Activated naive CD4-positive, alpha-beta T cell treated with anti-CD3 and anti-CD28 coated beads, Interleukin-2, amount 50 U/mL, for 72 hours (primary cell): ENCODE results near the gene SELENOW. TPM values are rescaled to one million over a fixed set of nuclear protein-coding genes. Genes with fewer than 3 reads are reported as not detected.
A peak's percentile ranks its signal among the peaks of the same experiment; 100 is the strongest.
"Not testable (repeated sequence)": the region's sequence is repeated elsewhere in the genome, so short reads cannot be mapped to it uniquely, and the experiment has no call there.

Experiments
- ATAC-seq, 2 donors: fragments of 150-1000 bp; cut with Tn5 transposase; 2 replicates each; pipeline ENCODE4 v1.10.0; 2021; ENCODE audit warnings: mild to moderate bottlenecking in 2 of 2, moderate library complexity in 2 of 2
- DNase-seq, 2 donors: peaks; one replicate each; pipeline ENCODE4 v3.0.0; 2021 to 2022; ENCODE audit warnings: low spot score in 2 of 2
- H3K27ac Mint-ChIP-seq, 2 donors: one replicate each; pipeline ENCODE4 v1.8.0; 2022; ENCODE audit warnings: mild to moderate bottlenecking in 2 of 2, mixed read lengths in 2 of 2
- H3K36me3 Mint-ChIP-seq, 2 donors: one replicate each; pipeline ENCODE4 v1.8.0; 2022; ENCODE audit warnings: mixed read lengths in 2 of 2
- H3K9me3 Mint-ChIP-seq, 2 donors: one replicate each; pipeline ENCODE4 v1.8.0; 2022; ENCODE audit warnings: mixed read lengths in 2 of 2
- total RNA-seq, 2 donors: library from RNA; stranded (reverse); gene quantifications; one replicate each; pipeline ENCODE4 v1.2.3, GENCODE V29; 2022

Gene SELENOW
- 100 to 1,000 TPM; 120 TPM for total RNA-seq

GRCh38 chr19:47778049-47778953 lies at the start of gene SELENOW:
Gene SELENOW, plus strand, starts transcription at chr19:47778703. Its CDS starts 83 bp downstream, at chr19:47778786.
- peaks cover 15 to 20% of the 10 kb centered on the region in 2 donors for H3K36me3 Mint-ChIP-seq
- ATAC-seq, result peak; percentile 95 to 97
- DNase-seq, result peak; percentile 86 to 89
- H3K9me3 Mint-ChIP-seq, result no peaks in the 10 kb centered on the region
- peak within 1 kb of the TSS; percentile 96 to 99 for H3K27ac Mint-ChIP-seq

DNA sequence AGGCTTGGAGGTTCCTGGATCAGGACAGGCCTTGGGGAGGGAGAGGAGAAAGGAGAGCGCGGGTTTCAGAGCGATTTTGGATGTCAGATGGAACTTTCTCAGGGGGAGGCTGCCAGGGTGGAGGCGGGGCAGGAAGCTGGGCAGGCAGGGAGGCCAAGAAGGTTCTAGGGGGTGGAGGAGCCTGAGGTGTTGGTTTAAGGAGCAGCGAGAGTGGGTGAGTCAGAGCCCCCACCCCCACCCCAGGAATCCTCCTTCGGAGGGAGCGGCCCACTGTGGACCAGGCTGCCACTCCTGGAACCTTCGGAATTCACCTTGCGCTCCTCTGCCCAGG lies 49.1 kb upstream of the SELENOW start:
- H3K27ac Mint-ChIP-seq, result peak overlapping the region in 1 of 2 donors; percentile 68
- peak; percentile 60 to 77 for ATAC-seq
- no peak for DNase-seq
- H3K36me3 Mint-ChIP-seq, result no peaks in the 10 kb centered on the region
- no peaks in the 10 kb centered on the region for H3K9me3 Mint-ChIP-seq

DNA sequence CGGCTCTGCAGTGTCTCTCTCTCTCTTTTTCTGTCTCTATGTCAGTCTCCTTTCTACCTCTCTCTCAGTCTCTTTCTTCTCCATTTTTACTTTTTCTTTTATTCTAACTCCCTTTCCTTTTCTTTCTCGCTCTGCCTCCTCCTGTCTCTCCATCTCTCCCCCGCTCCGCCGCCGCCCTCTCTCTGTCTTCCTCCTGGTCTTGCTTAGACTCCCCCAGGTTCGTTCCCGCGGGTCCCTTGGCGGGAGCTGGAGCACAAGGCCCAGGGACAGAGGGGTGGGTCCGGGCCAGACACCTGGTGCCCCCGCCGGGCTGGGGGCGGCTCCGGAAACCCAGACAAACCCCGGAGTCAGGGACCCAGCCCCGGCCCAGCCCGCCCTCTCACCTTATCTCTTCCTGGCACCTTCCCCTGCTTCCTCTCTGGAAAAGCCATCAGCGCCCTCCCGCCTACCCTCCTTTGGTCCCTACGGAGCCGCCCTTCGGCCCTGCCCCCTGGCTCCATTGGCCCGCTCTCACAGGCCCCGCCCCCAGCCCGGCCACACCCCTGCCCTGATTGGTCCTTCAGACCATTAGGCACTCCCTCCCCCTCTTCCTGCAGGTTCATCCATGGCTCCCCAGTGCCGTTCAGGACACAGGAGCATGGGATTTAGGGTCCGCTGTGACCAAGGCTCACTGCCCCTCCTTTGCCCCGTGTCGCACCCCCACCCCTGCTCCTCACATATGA lies 48.5 kb upstream of the SELENOW start:
- peak overlapping the region in 1 of 2 donors; percentile 68 for H3K27ac Mint-ChIP-seq
- ATAC-seq, result peak; percentile 93

GRCh38 chr19:47730521-47730889 lies 48.0 kb upstream of the SELENOW start:
- H3K9me3 Mint-ChIP-seq, result no peaks in the 10 kb centered on the region
- H3K36me3 Mint-ChIP-seq, result no peaks in the 10 kb centered on the region
- H3K27ac Mint-ChIP-seq, result peak overlapping the region in 1 of 2 donors; percentile 68
- DNase-seq (no peak), ATAC-seq (no peak)

More for the DNA sequence above, 48.5 kb upstream of the SELENOW start:
- H3K9me3 Mint-ChIP-seq, result no peaks in the 10 kb centered on the region
- H3K36me3 Mint-ChIP-seq, result no peaks in the 10 kb centered on the region
- peak; percentile 75 to 81 for DNase-seq

- H3K27ac Mint-ChIP-seq, result peak overlapping the region in 1 of 2 donors; percentile 68
- DNase-seq (no peak), ATAC-seq (no peak)
- H3K9me3 Mint-ChIP-seq, result no peaks in the 10 kb centered on the region
- H3K36me3 Mint-ChIP-seq, result no peaks in the 10 kb centered on the region
Measured at GRCh38 chr19:47730910-47731309, 47.6 kb upstream of the SELENOW start.

- Mint-ChIP-seq H3K27ac (no peak overlapping the region), H3K9me3 (no peaks in the 10 kb centered on the region), H3K36me3 (no peaks in the 10 kb centered on the region)
- no peak for ATAC-seq
- DNase-seq, result no peak
Measured at GRCh38 chr19:47735131-47735530, 43.4 kb upstream of the SELENOW start.

- Mint-ChIP-seq H3K27ac (peak overlapping the region in 1 of 2 donors; percentile 50), H3K9me3 (no peaks in the 10 kb centered on the region), H3K36me3 (peaks cover 6% of the 10 kb centered on the region in 2 donors)
- DNase-seq (no peak), ATAC-seq (no peak)
Measured at GRCh38 chr19:47740866-47741519, 37.5 kb upstream of the SELENOW start.

DNA sequence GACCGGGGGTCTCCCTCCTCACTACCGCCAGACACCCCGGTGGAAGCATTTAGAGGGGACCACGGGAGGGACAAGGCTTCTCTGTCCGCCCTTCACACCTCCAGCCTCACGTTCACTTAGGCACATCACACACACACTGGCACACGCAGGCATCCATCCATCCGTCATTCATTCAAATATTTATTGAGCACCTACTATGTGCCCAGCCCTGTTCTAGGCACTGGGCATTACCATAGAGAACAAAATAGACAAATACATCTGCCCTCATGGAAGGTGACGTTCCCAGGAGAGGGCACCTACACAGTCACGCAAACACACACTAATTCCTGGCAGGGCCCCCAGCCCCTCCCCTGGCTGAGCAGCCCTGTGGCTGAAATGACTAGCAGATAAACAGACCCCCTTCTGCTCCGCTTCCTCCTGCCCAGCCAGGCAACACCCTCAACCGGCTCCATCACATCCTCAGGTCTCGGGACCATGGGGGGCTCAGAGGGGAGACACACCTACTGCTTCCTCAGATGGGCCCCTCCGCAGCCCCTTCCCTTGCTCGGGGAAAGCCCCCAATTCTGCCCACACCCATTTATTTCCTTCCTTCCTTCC lies 36.9 kb upstream of the SELENOW start:
- Mint-ChIP-seq H3K9me3 (no peaks in the 10 kb centered on the region), H3K27ac (peak overlapping the region in 1 of 2 donors; percentile 50), H3K36me3 (peaks cover 6% of the 10 kb centered on the region in 2 donors)
- DNase-seq (no peak), ATAC-seq (no peak)

- H3K9me3 Mint-ChIP-seq, result no peaks in the 10 kb centered on the region
- DNase-seq, result no peak
- peaks cover 6 to 12% of the 10 kb centered on the region in 2 donors for H3K36me3 Mint-ChIP-seq
- no peak for ATAC-seq
- H3K27ac Mint-ChIP-seq, result peak overlapping the region in 1 of 2 donors; percentile 98
Measured at GRCh38 chr19:47742634-47743033, 35.9 kb upstream of the SELENOW start.

DNA sequence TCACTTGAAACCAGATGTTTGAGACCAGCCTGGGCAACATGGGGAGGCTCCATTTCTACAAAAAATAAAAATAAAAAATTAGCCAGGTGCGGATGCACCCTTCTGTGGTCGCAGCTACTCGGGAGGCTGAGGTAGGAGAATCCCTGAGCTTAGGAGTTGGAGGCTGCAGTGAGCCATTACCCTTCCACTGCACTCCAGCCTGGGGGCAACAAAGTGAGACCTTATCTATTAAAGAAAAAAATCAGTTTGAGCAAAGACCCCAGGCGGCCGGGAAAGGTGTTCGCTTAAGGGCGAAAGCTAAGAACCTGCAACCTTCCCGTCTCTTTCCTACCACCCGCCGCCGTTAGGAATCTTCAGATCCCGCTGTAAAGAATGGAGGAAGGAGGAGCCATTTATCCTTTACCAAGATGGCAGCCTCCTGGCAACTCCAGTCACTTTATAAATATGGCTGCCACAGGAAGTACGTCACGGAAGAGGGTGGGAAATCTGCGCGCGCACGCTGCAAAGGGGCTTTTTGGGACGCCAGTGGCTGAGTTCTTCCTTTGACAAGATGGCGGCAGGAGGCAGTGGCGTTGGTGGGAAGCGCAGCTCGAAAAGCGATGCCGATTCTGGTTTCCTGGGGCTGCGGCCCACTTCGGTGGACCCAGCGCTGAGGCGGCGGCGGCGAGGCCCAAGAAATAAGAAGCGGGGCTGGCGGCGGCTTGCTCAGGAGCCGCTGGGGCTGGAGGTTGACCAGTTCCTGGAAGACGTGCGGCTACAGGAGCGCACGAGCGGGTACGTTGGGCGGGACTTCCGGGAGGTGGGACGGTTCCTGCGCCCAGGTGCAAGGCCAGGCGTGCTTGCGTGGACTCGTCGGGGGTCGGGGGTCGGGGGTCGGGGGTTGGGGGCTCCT lies 33.2 kb upstream of the SELENOW start, which contains the start of gene NOP53:
NOP53 (plus strand) TSS at position 537 of the 892 bp plus-strand sequence; CDS start at position 551, 14 bp downstream.
- Mint-ChIP-seq H3K9me3 (no peaks in the 10 kb centered on the region), H3K27ac (peak within 1 kb of the TSS; percentile 95 to 98)
- ATAC-seq, result peak; percentile 58 to 79

DNA sequence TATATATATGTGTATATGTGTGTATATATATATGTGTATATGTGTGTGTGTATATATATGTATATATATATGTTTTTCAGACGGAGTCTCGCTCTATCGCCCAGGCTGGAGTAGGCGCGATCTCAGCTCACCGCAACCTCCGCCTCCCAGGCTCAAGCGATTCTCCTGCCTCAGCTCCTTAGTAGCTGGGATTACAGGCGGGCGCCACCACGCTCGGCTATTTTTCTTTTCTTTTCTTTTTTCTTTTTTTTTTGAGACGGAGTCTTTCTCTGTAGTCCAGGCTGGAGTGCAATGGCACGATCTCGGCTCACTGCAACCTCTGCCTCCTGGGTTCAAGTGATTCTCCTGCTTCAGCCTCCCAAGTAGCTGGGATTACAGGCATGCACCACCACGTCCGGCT lies 32.4 kb upstream of the SELENOW start:
- H3K36me3 Mint-ChIP-seq, result peaks cover 13 to 27% of the 10 kb centered on the region in 2 donors
- peak overlapping the region; percentile 60 to 98 for H3K27ac Mint-ChIP-seq
- ATAC-seq, H3K9me3 Mint-ChIP-seq, DNase-seq: not testable (repeated sequence)

More for the DNA sequence above, 33.2 kb upstream of the SELENOW start, which contains the start of gene NOP53:
- peak; percentile 96 to 97 for DNase-seq
- H3K36me3 Mint-ChIP-seq, result peaks cover 13 to 27% of the 10 kb centered on the region in 2 donors

DNA sequence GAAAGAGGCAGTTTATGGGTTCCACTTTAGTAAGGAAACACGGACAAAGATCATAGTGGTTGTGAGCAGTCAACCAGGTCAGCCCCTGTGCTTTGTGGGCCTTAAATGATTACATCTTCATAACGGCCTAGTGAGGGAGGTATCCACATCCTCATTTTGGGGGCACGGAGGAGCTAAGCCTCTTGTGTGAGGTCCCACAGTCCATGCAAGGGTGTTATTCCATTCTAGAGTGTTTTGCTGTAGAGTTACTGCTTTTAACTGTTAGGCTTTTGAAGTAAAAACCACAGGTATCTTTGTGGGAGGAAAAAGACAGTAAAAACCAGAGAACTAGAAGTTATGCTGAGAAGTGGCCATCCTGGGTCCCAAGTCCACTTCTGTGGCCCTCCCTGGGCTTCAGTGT lies 29.2 kb upstream of the SELENOW start:
- ATAC-seq (peak; percentile 17 to 40), DNase-seq (no peak)
- H3K9me3 Mint-ChIP-seq, result no peaks in the 10 kb centered on the region
- peak overlapping the region; percentile 83 to 90 for H3K27ac Mint-ChIP-seq
- peaks cover 20 to 37% of the 10 kb centered on the region in 2 donors for H3K36me3 Mint-ChIP-seq

- Mint-ChIP-seq H3K27ac (peak overlapping the region; percentile 61 to 83), H3K9me3 (no peaks in the 10 kb centered on the region), H3K36me3 (peaks cover 14 to 31% of the 10 kb centered on the region in 2 donors)
- DNase-seq, result no peak
- no peak for ATAC-seq
Measured at GRCh38 chr19:47750752-47751151, 27.8 kb upstream of the SELENOW start.

GRCh38 chr19:47752440-47753211 lies 25.9 kb upstream of the SELENOW start:
- peak overlapping the region; percentile 42 to 86 for H3K27ac Mint-ChIP-seq

More at GRCh38 chr19:47752440-47753211, 25.9 kb upstream of the SELENOW start:
- DNase-seq, result no peak
- H3K9me3 Mint-ChIP-seq, result no peaks in the 10 kb centered on the region
- ATAC-seq, result no peak
- peaks cover 14 to 33% of the 10 kb centered on the region in 2 donors for H3K36me3 Mint-ChIP-seq
